Hypothalamus (tissue), 51 donors: Measurements from ENCODE around the gene CA10.
A peak's percentile ranks its signal among the peaks of the same experiment; 100 is the strongest.

ENCODE experiments used
- DNase-seq, 51 donors: peaks; one replicate each; lab custom pipeline; 2025; lab: John Stamatoyannopoulos, UW

CA10 gene

DNA sequence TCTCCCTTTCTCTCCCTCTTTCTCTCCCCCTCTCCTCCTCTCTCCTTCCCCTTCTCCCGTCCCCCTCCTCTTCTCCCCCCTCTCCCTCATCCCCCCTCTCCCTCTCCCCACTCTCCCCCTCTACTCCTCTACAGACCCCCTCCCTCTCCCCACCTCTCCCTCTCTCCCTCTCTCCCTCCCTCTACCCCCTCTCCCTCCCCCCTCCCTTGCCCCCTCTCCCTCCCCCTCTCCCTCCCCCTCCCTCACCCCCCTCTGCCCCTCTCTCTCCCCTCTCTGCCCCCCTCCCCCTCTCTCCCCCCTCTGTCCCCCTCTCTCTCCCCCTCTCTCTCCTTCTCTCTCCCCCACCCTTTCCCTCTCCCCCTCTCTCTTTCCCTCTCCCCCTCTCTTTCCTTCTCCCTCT, 545.3 kb downstream of the CA10 start:
- no peak for DNase-seq

DNA sequence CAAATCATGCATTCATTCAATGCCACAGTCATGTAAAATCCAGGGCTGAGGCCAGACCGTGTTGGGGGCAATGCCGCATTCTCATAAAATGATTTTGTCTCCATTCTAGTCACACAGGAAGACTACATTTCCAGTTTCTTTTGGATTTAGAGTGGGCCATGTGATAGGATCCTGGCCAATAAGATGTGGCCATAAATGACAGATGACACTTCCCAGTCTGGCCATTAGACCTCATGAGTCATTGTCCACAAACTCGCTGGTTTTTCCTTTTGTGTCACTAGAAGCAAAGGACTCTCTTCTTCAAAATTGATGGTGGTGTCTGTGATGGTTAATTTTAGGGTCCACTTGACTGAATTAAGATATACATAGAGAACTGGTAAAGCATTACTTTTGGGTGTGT, 545.8 kb downstream of the CA10 start:
- no peak for DNase-seq

DNA sequence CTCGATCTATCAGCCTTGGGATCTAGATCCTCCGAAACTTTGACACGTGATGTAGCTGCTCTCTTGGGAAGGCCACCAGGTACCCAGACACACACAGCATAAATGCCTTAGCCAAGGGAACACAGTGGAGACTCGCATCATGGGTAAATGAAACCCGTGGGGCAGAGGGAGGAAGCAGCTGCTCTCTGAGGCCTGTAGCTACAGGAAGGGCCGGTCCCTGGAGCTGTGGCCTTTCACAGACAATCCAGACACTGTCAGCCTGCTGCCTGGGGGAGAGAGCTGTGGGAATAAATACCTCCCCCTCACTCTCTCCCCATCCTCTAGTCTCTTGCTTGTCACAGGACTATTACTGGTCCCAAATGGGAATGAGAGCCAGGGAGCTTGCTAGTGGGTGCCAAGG, 546.9 kb downstream of the CA10 start:
- DNase-seq, result peak in 1 of 51 donors; percentile 7

DNA sequence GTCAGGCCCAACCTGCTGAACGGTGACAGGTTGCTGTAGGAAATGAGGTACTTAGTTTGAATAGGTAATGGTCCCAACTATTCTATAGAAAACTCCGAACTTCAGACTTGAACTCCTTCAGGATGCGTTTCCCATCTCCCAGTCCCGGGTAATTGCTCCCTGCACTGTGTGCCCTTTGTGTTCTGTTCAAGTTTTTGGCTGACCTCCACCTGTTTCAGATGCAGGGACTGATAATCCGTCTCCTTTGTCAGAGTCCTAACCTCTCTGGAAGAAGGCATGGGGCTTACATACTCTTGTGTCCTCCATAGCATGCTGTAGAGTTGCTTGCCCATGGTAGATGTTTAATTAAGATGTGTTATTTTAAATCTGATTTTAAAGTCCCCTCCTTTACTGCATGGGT, 547.7 kb downstream of the CA10 start:
- DNase-seq, result no peak

DNA sequence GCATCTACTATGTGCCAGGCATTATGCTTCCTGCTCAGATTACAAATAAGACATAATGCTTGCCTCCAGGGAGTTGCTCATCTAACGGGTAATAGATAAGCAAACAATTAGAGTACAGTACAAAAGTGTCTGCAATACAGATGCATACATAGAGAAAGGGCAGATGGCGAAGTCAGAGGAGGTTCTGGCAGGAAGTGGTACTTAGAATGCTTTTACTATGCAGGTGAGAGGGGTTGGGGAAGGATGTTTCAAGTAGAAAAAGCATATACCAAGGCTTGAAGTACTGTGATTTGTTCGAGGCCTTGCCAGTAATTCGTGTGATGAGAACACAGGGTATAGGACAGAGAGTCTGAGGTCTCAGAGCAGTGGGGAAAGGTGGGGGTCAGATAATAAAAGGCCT, 548.4 kb downstream of the CA10 start:
- DNase-seq, result no peak

DNA sequence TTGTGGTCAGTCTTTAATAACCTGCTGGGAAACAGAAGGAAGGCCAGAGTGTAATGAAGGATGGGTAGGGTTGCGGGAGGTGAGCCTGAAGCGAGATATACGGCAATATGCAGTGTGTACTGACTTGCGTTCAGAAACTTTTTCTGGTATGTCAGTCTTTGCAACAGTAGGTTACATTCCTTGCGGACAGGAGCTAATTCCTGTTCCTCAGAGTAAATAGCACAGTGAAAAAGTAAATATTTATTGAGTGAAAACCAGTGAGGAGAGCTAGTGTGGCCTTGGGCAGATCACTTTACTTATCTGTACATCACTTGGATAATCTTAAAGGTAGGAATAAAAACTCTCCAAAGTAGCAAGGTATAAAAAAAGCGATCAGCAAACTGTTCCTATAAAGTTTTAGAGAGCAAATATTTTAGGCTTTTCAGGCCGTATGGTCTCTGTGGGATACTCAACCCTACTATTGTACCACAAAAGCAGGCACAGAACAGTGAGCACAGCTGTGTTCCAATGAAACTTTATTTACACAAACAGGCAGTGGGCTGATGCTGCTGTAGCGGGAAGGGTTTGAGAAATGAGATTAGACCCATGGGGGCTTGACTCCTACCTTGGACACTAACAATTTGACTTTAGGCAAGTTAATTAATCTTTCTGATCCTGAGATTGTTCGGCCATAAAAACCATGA, 550.1 kb downstream of the CA10 start:
- no peak for DNase-seq

DNA sequence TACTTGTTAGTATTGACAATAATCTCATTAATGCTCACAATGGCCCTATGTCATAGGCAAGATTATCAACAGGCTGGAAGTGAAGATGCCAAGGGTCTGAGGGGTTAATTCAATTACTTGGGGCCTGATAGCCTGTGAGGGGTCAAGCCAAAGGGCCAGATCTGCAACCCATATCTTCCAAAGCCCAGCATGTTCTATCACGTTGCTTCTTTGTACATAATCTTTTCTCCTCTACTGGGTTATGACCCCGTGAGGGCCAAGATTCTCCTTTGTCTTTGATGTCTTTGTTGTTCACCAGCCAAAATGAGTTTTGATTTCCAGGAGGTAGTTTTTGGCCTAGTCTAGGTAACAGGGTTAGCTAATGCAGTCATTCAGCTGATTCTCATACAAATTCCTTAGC, 551.0 kb downstream of the CA10 start:
- no peak for DNase-seq

DNA sequence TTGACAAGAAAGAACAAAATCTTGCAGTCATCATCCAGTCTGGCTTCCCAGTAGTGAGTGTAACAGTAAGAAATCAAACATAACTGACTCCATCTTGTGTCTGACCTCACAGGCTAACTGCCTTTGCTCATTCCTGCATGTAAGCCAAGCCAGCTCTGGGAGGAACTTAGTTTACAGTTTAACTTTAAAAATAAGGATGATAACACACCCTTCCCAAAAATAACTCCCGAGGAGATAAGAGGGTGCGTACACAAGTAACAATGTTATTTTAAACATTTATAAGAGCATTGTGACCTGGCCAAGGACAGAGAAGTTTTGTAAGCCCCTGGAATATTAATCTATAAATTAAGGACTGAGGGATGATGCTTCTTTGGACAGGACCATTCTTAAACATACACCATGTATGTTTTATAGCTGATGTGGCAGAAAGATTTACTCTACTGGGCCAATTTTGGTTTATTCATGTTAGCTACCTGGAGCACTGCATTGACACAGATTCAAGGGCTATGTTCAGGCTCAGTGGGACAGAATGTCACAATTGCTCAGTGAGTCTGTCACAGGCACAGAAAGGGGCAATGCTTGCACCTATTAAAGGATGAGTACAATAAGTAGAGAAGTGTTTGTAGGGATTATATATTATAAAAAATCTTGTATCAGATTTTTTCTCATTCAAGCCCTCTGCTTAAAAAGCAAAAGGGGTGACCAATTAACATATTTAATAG, 554.1 kb downstream of the CA10 start:
- DNase-seq, result no peak

DNA sequence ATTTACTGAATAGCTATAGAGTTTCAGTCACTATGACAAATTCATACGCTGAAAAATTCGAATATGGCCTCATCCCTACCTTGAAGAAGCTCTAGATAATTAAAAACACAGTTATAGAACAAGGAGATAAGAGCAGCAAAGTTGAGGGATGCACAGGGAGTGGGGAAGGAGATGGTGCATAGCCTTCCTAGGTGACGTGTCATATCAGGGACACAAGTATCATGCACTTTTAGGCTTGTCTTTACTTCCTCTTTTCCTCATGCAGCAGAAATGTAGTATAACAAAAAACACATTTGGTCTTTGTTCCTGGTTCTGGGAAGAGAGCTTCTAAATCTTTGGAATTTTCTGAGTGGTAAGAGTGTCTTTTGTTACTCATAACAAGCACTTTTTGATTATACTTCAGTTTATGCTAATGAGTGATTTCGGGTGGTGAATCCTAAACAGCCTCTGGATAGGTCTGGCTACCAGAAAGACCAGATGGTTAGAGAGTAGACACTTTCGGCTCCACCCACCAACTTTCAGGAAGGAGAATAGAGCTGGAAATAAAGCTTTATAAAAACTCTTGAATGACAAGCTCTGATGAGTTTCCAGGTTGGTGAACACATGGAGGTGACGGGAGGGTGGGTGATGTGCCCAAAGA, 556.8 kb downstream of the CA10 start:
- no peak for DNase-seq

DNA sequence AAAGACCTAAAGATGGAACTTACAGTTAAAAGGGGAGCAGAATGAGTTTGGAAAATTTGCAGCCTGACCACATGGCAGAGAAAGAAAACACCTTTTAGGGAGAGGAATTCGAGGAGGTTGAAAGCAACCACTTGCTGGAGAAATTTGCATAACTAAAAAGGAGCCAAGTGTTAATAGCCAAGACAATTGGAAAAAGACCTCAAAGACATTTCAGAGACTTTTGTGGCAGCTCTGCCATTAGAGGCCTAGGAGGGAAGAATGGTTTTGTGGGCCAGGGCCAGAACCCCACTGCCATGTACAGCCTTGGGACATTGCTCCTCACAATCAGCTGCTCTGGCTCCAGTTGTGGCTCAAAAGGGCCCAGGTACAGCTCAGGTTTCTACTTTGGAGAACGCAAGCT, 559.7 kb downstream of the CA10 start:
- DNase-seq, result no peak

DNA sequence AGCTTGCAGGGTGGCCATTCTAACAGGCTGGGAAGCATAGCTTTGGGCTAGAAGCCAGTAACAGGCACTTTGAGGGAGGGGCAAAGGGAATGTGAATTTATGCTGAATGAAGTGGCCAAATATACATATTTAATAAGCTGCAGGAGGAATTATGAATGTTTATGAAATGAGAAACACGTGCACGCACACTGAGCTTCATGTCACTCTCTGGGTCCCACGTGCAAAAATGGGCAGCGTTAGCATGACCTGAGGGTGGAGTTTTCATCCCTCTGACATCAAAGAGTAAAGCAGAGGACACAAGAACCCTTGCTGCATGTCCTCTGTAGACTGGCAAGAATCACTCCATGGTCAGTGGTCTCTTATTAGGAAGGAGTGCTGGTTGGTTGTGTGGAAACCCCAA, 561.2 kb downstream of the CA10 start:
- DNase-seq, result no peak

DNA sequence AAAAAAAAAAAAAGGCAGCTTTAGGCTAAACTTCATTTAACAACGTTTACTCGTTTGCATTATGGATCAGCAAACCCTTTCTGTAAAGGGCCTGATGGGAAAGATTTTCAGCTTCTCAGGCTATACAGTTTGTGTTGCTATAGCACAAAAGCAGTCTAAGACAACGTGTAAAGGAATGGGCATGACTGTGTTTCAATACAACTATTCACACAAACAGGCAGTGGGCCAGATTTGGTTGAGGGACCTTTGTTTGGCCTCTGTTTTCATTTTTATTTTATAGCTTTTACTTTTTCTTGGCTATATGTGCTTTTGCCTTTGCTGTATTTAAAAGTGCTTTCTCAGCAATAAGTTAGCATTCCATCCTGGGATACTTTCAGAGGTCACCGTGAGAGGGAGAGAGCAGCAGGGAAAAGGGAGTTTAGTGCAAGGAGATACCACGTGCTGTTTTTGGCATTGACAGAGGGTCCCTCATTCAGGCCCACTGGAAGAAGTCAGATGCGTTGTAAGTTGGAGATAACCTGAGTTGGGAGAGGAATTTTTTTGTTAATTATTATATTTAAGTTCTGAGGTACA, 562.6 kb downstream of the CA10 start:
- no peak for DNase-seq

DNA sequence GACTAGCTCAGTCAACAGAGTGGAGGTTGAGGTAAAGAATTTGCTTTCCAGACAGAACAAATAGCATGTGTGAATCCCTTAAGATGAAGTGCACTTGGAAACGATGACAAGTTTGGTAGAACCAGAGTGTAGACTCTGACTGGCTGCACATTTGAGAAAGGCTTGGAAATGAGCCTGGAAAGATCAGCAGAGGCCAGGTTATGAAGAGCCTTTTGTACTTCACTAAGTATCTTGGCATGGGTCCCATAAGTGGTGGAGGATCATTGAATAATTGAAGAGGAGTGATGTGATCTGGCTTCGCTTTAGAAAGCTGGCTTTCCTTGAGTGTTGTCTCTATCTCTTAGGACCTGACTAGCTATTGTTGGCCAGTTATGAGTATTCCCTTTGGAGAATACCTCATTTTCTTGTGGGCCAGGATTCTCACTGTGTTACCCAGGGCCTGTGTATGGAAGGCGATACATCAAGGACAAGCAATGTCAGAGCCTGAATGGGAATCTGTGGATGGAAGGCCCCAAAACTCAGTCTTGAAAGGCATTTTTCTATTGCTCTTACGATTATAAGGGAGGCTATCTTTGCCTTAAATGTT, 568.4 kb downstream of the CA10 start:
- no peak for DNase-seq

DNA sequence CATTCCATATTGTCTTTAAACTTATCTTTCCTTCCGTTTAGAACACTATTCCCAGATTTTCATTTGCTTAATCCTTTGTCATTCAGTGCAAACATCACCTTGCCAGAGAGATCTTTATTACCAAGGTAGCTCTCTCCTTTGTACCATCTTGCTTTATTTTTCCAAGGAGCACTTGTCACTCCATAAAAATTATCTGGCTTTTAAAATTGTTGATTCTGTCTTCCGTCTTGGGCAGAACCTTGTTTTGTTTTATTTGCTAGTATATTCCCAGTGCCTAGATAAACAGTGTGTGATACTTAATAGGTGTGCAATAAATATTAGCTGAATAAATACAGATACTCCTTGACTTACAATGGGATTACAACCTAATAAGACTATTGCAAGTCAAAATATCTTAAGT, 570.5 kb downstream of the CA10 start:
- DNase-seq, result no peak

DNA sequence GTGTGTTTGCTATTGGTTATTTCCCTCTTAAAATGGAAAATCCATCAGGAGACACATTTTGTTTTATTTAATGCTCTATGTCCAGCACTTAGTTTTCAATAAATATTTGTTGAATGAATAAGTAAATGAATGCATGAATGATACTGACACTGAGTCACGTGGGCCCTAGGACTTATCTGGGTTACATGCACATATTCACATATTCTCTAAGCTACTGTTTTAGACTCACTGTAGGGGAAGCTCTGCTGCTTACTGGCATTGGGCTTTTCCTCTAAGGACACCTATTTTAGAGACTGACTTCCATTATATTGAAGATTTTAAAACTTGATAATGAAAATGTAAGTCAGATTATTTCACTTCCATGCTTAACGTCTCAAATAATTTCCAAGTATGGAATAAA, 571.0 kb downstream of the CA10 start:
- DNase-seq, result no peak

DNA sequence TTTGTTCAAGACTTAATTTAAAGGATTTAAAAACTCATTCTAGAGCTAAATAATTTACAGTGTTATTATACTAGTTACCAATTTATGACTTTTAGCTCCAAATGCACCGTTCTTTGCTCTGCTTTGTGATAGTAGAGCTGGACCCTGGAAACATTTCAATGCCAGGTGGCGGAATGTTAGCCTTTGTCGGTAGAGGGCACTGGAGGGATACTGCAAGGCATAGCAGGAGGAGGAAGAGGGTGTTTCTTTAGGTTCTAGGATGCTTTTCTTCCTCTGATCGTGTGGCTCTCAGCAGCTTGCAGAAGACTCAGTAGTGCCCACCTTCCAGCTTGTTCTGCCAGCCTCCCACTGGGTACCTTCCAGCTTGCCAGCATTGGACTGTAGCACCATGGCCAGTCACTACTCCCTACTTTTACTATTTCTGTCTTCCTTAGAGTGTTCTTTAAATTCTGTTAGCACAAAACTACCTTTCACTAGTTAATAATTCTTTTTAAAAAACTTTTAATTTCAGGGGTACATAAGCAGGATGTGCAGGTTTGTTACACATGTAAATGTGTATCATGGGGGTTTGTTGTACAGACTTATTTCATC, 572.9 kb downstream of the CA10 start:
- DNase-seq, result peak in 8 of 51 donors; percentile 1 to 15 (median 2)

DNA sequence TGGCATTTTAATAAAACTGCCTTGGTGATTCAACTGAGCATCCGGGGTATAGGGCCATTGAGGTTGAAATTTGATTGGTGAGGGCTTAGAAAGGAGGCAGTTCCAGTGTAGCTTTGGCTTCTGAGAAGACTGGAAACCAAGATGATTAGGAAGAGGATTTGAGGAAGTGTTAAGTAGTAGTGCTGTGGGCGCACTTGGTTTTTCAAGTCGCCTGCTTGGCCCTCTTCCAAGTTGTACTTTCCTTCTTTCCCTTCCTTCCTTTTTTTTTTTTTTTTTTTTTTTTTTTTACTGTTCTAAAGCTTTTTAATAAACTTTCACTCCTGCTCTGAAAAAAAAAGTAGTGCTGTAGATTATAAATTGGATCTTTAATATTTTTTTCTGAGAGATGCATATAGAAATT, 577.6 kb downstream of the CA10 start:
- no peak for DNase-seq
